ENCODE results near the gene FOXC1.

DNA sequence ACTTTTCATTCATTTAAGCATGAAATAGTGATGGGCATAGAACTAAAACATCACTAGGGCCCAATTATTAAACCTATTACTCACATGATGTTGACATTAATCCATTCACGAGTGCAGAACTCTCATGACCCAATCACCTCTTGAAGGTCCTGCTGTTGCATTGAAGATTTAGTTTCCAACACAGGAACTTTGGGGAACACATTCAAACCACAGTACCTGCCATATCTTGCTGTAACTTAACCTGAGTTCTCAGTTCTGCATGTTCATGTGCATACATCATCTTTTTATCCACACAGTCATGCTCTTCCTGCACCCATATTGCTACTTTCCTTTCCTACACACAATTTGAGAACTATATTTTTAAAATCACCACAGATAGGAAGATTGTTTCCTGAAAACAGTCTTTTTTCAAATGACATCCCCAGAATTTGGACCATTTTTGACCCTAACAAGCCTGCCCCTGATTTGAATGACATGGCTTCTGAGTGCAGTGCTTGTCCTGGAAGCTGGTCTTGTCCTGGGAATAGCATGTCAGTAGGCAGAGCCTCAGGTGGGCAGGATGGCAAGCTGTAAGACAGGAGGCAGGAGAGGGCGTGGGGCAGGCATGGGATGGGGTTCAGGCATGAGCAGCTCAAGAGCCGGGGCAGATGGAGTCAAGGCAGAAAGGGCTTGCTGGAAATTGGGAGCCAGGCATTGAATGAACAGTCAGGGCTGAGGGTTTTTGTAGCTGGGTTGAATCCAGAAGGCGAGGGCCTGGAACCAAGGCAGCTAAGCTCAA is 49.2 kb upstream of the FOXC1 start:
- TF ChIP-seq, protein P1, sequence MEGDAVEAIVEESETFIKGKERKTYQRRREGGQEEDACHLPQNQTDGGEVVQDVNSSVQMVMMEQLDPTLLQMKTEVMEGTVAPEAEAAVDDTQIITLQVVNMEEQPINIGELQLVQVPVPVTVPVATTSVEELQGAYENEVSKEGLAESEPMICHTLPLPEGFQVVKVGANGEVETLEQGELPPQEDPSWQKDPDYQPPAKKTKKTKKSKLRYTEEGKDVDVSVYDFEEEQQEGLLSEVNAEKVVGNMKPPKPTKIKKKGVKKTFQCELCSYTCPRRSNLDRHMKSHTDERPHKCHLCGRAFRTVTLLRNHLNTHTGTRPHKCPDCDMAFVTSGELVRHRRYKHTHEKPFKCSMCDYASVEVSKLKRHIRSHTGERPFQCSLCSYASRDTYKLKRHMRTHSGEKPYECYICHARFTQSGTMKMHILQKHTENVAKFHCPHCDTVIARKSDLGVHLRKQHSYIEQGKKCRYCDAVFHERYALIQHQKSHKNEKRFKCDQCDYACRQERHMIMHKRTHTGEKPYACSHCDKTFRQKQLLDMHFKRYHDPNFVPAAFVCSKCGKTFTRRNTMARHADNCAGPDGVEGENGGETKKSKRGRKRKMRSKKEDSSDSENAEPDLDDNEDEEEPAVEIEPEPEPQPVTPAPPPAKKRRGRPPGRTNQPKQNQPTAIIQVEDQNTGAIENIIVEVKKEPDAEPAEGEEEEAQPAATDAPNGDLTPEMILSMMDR (IDR thresholded peaks at IDR 0.05 in 4 of 5, conservative IDR thresholded peaks at IDR 0.05 in 1 of 5), result no peak
- TF ChIP-seq POLR2A (IDR thresholded peaks at IDR 0.05), result no peak
